Osteocyte (in vitro differentiated cells): ENCODE measurements around the gene CPS1. TPM values are rescaled to one million over a fixed set of nuclear protein-coding genes. Genes with fewer than 3 reads are reported as not detected.

Source experiments
- DNase-seq: peaks from one replicate; pipeline ENCODE4 v3.0.0; 2021; ENCODE audit warnings: mixed read lengths; ENCODE audit not compliant: unreplicated experiment; ENCODE audit errors: extremely low spot score
- H3K27ac Mint-ChIP-seq: one replicate; pipeline ENCODE4 v1.8.0; 2021; ENCODE audit warnings: mild to moderate bottlenecking, mixed read lengths; ENCODE audit not compliant: unreplicated experiment
- H3K27me3 Mint-ChIP-seq: one replicate; pipeline ENCODE4 v1.8.0; 2021; ENCODE audit warnings: mixed read lengths; ENCODE audit not compliant: unreplicated experiment
- H3K36me3 Mint-ChIP-seq: one replicate; pipeline ENCODE4 v1.8.0; 2021; ENCODE audit warnings: mixed read lengths; ENCODE audit not compliant: unreplicated experiment
- H3K4me1 Mint-ChIP-seq: one replicate; pipeline ENCODE4 v1.8.0; 2021; ENCODE audit warnings: mixed read lengths; ENCODE audit not compliant: unreplicated experiment
- H3K4me3 Mint-ChIP-seq: one replicate; pipeline ENCODE4 v1.8.0; 2021; ENCODE audit warnings: mild to moderate bottlenecking, moderate library complexity, mixed read lengths; ENCODE audit not compliant: unreplicated experiment
- H3K9me3 Mint-ChIP-seq: one replicate; pipeline ENCODE4 v1.8.0; 2021; ENCODE audit warnings: mixed read lengths; ENCODE audit not compliant: unreplicated experiment
- CTCF ChIP-seq: fragments of 200-600 bp; sonication (generic); IDR thresholded peaks from 2 replicates; pipeline ENCODE4 v1.5.0; 2021; ENCODE audit warnings: antibody characterized with exemption, mild to moderate bottlenecking, moderate library complexity
- total RNA-seq: library from RNA; stranded (reverse); gene quantifications from 2 replicates; pipeline ENCODE4 v1.2.1, GENCODE V29; 2021

Gene CPS1
- total RNA-seq, 1 donor from 2014 or later, result 22.3 TPM

- TF ChIP-seq CTCF, result no peak
- no peaks in the 10 kb centered on the region for H3K9me3 Mint-ChIP-seq
- H3K36me3 Mint-ChIP-seq, result no peaks in the 10 kb centered on the region
- H3K4me1 Mint-ChIP-seq, result peaks cover 4% of the 10 kb centered on the region
- H3K4me3 Mint-ChIP-seq, result no peak overlapping the region
- DNase-seq, result no peak
- H3K27me3 Mint-ChIP-seq, result no peaks in the 10 kb centered on the region
- no peak overlapping the region for H3K27ac Mint-ChIP-seq
Observed at GRCh38 chr2:210623506-210623905, 67.1 kb downstream of the CPS1 start.

- no peak overlapping the region for H3K27ac Mint-ChIP-seq
- no peak overlapping the region for H3K4me3 Mint-ChIP-seq
- no peak for TF ChIP-seq CTCF
- no peaks in the 10 kb centered on the region for H3K27me3 Mint-ChIP-seq
- H3K4me1 Mint-ChIP-seq, result peaks cover 4% of the 10 kb centered on the region
- no peaks in the 10 kb centered on the region for H3K9me3 Mint-ChIP-seq
- DNase-seq, result no peak
- no peaks in the 10 kb centered on the region for H3K36me3 Mint-ChIP-seq
Observed at GRCh38 chr2:210626849-210627248, 70.5 kb downstream of the CPS1 start.

GRCh38 chr2:210630873-210631560 is 74.6 kb downstream of the CPS1 start:
- H3K27me3 Mint-ChIP-seq, result no peaks in the 10 kb centered on the region
- no peak for DNase-seq
- H3K36me3 Mint-ChIP-seq, result no peaks in the 10 kb centered on the region
- no peak overlapping the region for H3K4me3 Mint-ChIP-seq
- no peak overlapping the region for H3K27ac Mint-ChIP-seq
- no peak for TF ChIP-seq CTCF
- H3K9me3 Mint-ChIP-seq, result no peaks in the 10 kb centered on the region
- H3K4me1 Mint-ChIP-seq, result peaks cover 4% of the 10 kb centered on the region

- TF ChIP-seq CTCF, result no peak
- Mint-ChIP-seq H3K27me3 (no peaks in the 10 kb centered on the region), H3K36me3 (no peaks in the 10 kb centered on the region), H3K27ac (no peak overlapping the region), H3K9me3 (no peaks in the 10 kb centered on the region), H3K4me3 (no peak overlapping the region), H3K4me1 (no peaks in the 10 kb centered on the region)
- no peak for DNase-seq
Observed at GRCh38 chr2:210633699-210634098, 77.3 kb downstream of the CPS1 start.

GRCh38 chr2:210635257-210635656 is 78.9 kb downstream of the CPS1 start:
- DNase-seq, result no peak
- no peaks in the 10 kb centered on the region for H3K9me3 Mint-ChIP-seq
- no peak for TF ChIP-seq CTCF
- no peak overlapping the region for H3K27ac Mint-ChIP-seq
- no peak overlapping the region for H3K4me3 Mint-ChIP-seq
- H3K4me1 Mint-ChIP-seq, result no peaks in the 10 kb centered on the region
- no peaks in the 10 kb centered on the region for H3K27me3 Mint-ChIP-seq
- H3K36me3 Mint-ChIP-seq, result peaks cover 2% of the 10 kb centered on the region
